Muscle of leg (tissue), 11 donors: ENCODE measurements around the gene NKAP. TPM values are rescaled to one million over a fixed set of nuclear protein-coding genes. Genes with fewer than 3 reads are reported as not detected.

Experiments used
- DNase-seq: peaks from one replicate; pipeline ENCODE4 v3.0.0; 2013
- H3K27ac ChIP-seq: one replicate; pipeline ENCODE4 v1.5.1; 2013; ENCODE audit warnings: mild to moderate bottlenecking, low read length, control low read depth
- H3K27me3 ChIP-seq: one replicate; pipeline ENCODE4 v1.6.1; 2013; ENCODE audit warnings: low read length; ENCODE audit not compliant: control insufficient read depth, insufficient read depth
- H3K36me3 ChIP-seq: one replicate; pipeline ENCODE4 v1.6.1; 2013; ENCODE audit warnings: low read length; ENCODE audit not compliant: control insufficient read depth, insufficient read depth
- H3K4me1 ChIP-seq: one replicate; pipeline ENCODE4 v1.6.1; 2013; ENCODE audit warnings: low read length; ENCODE audit not compliant: control insufficient read depth, insufficient read depth
- H3K4me3 ChIP-seq: one replicate; pipeline ENCODE4 v1.5.1; 2013; ENCODE audit warnings: low read length, control low read depth
- H3K9me3 ChIP-seq: replicated peaks from 2 replicates; pipeline ENCODE4 v1.6.1; 2013; ENCODE audit warnings: low read depth, low read length; ENCODE audit not compliant: control insufficient read depth
- WGBS: methylation state at CpG from one replicate; pipeline ENCODE4 v1.1.5; 2013; ENCODE audit warnings: missing lambda C conversion rate; ENCODE audit not compliant: insufficient coverage; 5-methylcytosine and 5-hydroxymethylcytosine counted together
- polyA plus RNA-seq, 8 donors: library from polyadenylated mRNA; unstranded; fragments of 120-200 nt; gene quantifications; one replicate each; pipeline versions ENCODE4 v1.2.1 to v1.2.3, GENCODE V29; 2013; ENCODE audit warnings: inconsistent platforms in 1 of 8, low replicate concordance in 1 of 8; ENCODE audit not compliant: insufficient read length in 8 of 8, insufficient read depth in 1 of 8
- total RNA-seq: library from RNA; stranded (reverse); fragments of 120-200 nt; gene quantifications from one replicate; pipeline ENCODE4 v1.2.4, GENCODE V29; 2013

The NKAP gene
- total and polyA plus RNA-seq, 9 donors, result 5.4 to 9.5 (median 8.1) TPM

DNA sequence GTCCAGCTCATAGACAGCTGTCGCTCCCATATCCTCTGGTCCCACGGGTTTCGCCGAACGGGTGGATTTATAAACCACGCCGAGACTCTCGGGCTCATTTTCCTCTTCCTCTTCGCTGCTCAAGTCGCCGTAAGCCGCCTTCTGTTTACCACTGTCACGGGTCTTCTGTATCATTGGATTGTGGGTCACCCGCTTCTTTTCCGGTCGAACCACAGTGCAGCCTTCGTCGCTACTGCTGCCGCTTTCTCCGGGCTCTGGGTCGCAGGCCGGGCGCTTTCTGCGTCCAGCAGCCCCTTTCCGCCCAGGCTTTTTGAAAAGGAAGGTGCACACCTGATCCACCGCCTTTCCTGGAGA, 72.3 kb downstream of the NKAP start:
- no peaks in the 10 kb centered on the region for H3K4me1 ChIP-seq
- H3K36me3 ChIP-seq, result no peaks in the 10 kb centered on the region
- peak overlapping the region; percentile 99 for H3K27ac ChIP-seq
- DNase-seq, result no peak
- WGBS, result 28% methylated on average over 26 of the region's 26 CpGs
- peak overlapping the region; percentile 75 for H3K4me3 ChIP-seq
- H3K27me3 ChIP-seq, result no peaks in the 10 kb centered on the region
- peaks cover 2% of the 10 kb centered on the region for H3K9me3 ChIP-seq

Other genes starting within 250 kb of the NKAP start
- gene SOWAHD, start 185.2 kb downstream of the NKAP start, total RNA-seq, result 0.49 TPM
- gene SOWAHD, start 185.2 kb downstream of the NKAP start, polyA plus RNA-seq, result 1 to 10 TPM in 1 of 8 donors, under 1 TPM in 7; 0.41 to 1.1 (median 0.62) TPM
- 6,022 TPM for gene RPL39, start 152.1 kb downstream of the NKAP start, total RNA-seq
- 1,000 to 10,000 TPM; 2,943 to 4,160 (median 3,307) TPM for gene RPL39, start 152.1 kb downstream of the NKAP start, polyA plus RNA-seq
- 3.8 TPM for gene UPF3B, start 90.8 kb downstream of the NKAP start, total RNA-seq
- 10 to 100 TPM; 12.1 to 14.4 (median 13.0) TPM for gene UPF3B, start 90.8 kb downstream of the NKAP start, polyA plus RNA-seq
- 11.9 TPM for gene RNF113A, start 72.0 kb downstream of the NKAP start, total RNA-seq
- gene RNF113A, start 72.0 kb downstream of the NKAP start, polyA plus RNA-seq, result 10 to 100 TPM in 3 of 8 donors, 1 to 10 TPM in 5; 8.1 to 11.0 (median 9.4) TPM
- gene NDUFA1, start 71.9 kb downstream of the NKAP start, total RNA-seq, result 183 TPM
- gene NDUFA1, start 71.9 kb downstream of the NKAP start, polyA plus RNA-seq, result 100 to 1,000 TPM in 5 of 8 donors, 10 to 100 TPM in 3; 89.4 to 142 (median 115) TPM
- not detected for gene AKAP14, start 47.9 kb downstream of the NKAP start, total RNA-seq
- not detected for gene AKAP14, start 47.9 kb downstream of the NKAP start, polyA plus RNA-seq
- not detected for gene RHOXF2B, start 133.9 kb upstream of the NKAP start, total RNA-seq
- gene RHOXF2B, start 133.9 kb upstream of the NKAP start, polyA plus RNA-seq, result under 1 TPM in 2 of 8 donors, not detected in 6; 0.15 to 0.20 TPM
- 0.09 TPM for gene RHOXF1, start 172.2 kb upstream of the NKAP start, total RNA-seq
- under 1 TPM in 4 of 8 donors, not detected in 4; 0.18 to 0.76 (median 0.37) TPM for gene RHOXF1, start 172.2 kb upstream of the NKAP start, polyA plus RNA-seq
- not detected for gene RHOXF2, start 214.9 kb upstream of the NKAP start, total RNA-seq
- under 1 TPM in 1 of 8 donors, not detected in 7; 0.07 TPM for gene RHOXF2, start 214.9 kb upstream of the NKAP start, polyA plus RNA-seq